K562 (cell line): ENCODE measurements around the gene METTL15. TPM values are rescaled to one million over a fixed set of nuclear protein-coding genes. Genes with fewer than 3 reads are reported as not detected.
A peak's percentile ranks its signal among the peaks of the same experiment; 100 is the strongest.

Experiments used
- ATAC-seq: fragments of 200-7000 bp; cut with Tn5 transposase; 3 replicates; pipeline ENCODE4 v1.9.1; 2020; ENCODE audit warnings: moderate library complexity
- BruUV-seq: library from RNA; stranded (reverse); fragments of 400-500 nt; replicated peaks from 2 replicates; lab custom pipeline; 2021; lab: Mats Ljungman, UMichigan
- CTCF ChIA-PET: fragments of 300-600 bp; formaldehyde crosslinking; extraction: SDS; loops from one replicate; lab custom pipeline; 2021; ENCODE audit warnings: low intra/inter-chr PET ratio; lab: Yijun Ruan, JAX
- POLR2A ChIA-PET: fragments of 300-600, 350-650 bp; sonication (Branson Sonifier 250); formaldehyde crosslinking; extraction: SDS; loops from one replicate; lab custom pipeline; 2021; ENCODE audit warnings: antibody characterized with exemption, inconsistent platforms; lab: Yijun Ruan, JAX
- DNase-seq, 4 experiments: peaks; one replicate each; pipeline versions ENCODE4 v3.0.0 to v3.0.0-alpha.2; 2011 to 2018; ENCODE audit warnings: low spot score in 3 of 4, mixed read lengths in 3 of 4; ENCODE audit errors: extremely low read depth in 1 of 4
- FAIRE-seq: peaks from 2 replicates; lab custom pipeline; 2011; peaks lifted over from hg19 to GRCh38; lab: Jason Lieb, UNC
- H2AFZ ChIP-seq: 2 replicates; pipeline ENCODE4 v1.6.0; 2011; ENCODE audit warnings: low read depth, low read length, control low read depth, inconsistent platforms
- H3K27ac ChIP-seq: fragments of 200-600 bp; 3 replicates; pipeline ENCODE4 v1.8.0; 2011; ENCODE audit warnings: low read depth, mild to moderate bottlenecking, control low read depth, inconsistent platforms, low read length, moderate library complexity, mixed read lengths; ENCODE audit errors: extremely low read depth
- H3K27me3 ChIP-seq, 2 experiments: fragments of 300-600 bp in 1 of 2; 2 replicates in 1 of 2; 3 replicates in 1 of 2; pipeline versions ENCODE4 v1.6.0 to v1.8.0; 2011; ENCODE audit warnings: inconsistent platforms in 2 of 2, low read length in 2 of 2, mild to moderate bottlenecking in 1 of 2, mixed read lengths in 1 of 2, moderate library complexity in 1 of 2; ENCODE audit not compliant: control insufficient read depth in 2 of 2, insufficient read depth in 2 of 2
- H3K36me3 ChIP-seq: fragments of 300-600 bp; 3 replicates; pipeline ENCODE4 v1.8.0; 2011; ENCODE audit warnings: mild to moderate bottlenecking, low read length, inconsistent platforms; ENCODE audit not compliant: control insufficient read depth, insufficient read depth
- H3K4me1 ChIP-seq, 2 experiments: fragments of 200-600 bp in 1 of 2; replicated peaks in 1 of 2; 2 replicates in 1 of 2; 3 replicates in 1 of 2; pipeline versions ENCODE4 v1.5.1 to v1.8.0; 2011; ENCODE audit warnings: inconsistent platforms in 2 of 2, low read length in 2 of 2, mild to moderate bottlenecking in 1 of 2, mixed read lengths in 1 of 2, moderate library complexity in 1 of 2; ENCODE audit not compliant: control insufficient read depth in 2 of 2, insufficient read depth in 2 of 2
- H3K4me2 ChIP-seq: 2 replicates; pipeline ENCODE4 v1.6.1; 2011; ENCODE audit warnings: low read length, control low read depth, inconsistent platforms, mixed read lengths; ENCODE audit not compliant: insufficient read depth
- H3K4me3 ChIP-seq: fragments of 200-600 bp; sonication (generic), shearing (Covaris generic); 2 replicates; pipeline ENCODE4 v1.5.1; 2016; ENCODE audit warnings: control low read depth, inconsistent platforms
- H3K79me2 ChIP-seq: fragments of 200-600 bp; 3 replicates; pipeline ENCODE4 v1.8.0; 2011; ENCODE audit warnings: low read length, inconsistent platforms; ENCODE audit not compliant: control insufficient read depth, insufficient read depth
- H3K9ac ChIP-seq, 2 experiments: 2 replicates each; pipeline versions ENCODE4 v1.6.0 to v1.6.1; 2011; ENCODE audit warnings: low read depth in 2 of 2, low read length in 2 of 2, control low read depth in 1 of 2, inconsistent platforms in 1 of 2, mild to moderate bottlenecking in 1 of 2, mixed read lengths in 1 of 2; ENCODE audit not compliant: insufficient read depth in 1 of 2
- H3K9me1 ChIP-seq: one replicate; pipeline ENCODE4 v1.6.0; 2011; ENCODE audit warnings: inconsistent platforms, mild to moderate bottlenecking, low read length, moderate library complexity; ENCODE audit not compliant: control insufficient read depth, insufficient read depth
- H3K9me3 ChIP-seq: replicated peaks from 2 replicates; pipeline ENCODE4 v1.5.1; 2011; ENCODE audit warnings: low read depth, low read length, inconsistent platforms; ENCODE audit not compliant: control insufficient read depth, insufficient read depth
- H4K20me1 ChIP-seq: replicated peaks from 2 replicates; pipeline ENCODE4 v1.6.1; 2011; ENCODE audit warnings: low read length, inconsistent platforms, mixed read lengths; ENCODE audit not compliant: control insufficient read depth, insufficient read depth
- E2F6 ChIP-seq, 2 experiments: IDR thresholded peaks; 2 replicates each; pipeline ENCODE4 v1.6.1; 2011; ENCODE audit warnings: borderline replicate concordance in 1 of 2, control low read depth in 1 of 2, low read depth in 1 of 2, low read length in 1 of 2, mild to moderate bottlenecking in 1 of 2, mixed read lengths in 1 of 2, moderate library complexity in 1 of 2; ENCODE audit not compliant: insufficient read depth in 1 of 2, insufficient read length in 1 of 2, poor library complexity in 1 of 2, severe bottlenecking in 1 of 2; ENCODE audit errors: extremely low read depth in 1 of 2
- KLF13 ChIP-seq: fragments of 450-650 bp; IDR thresholded peaks from 2 replicates; pipeline ENCODE4 v1.6.1; 2016; ENCODE audit warnings: missing genetic modification characterization, low read depth, mild to moderate bottlenecking, missing compliant biosample characterization, moderate library complexity, borderline replicate concordance
- WGBS: fragments of 100-300 bp; shearing (Covaris generic); methylation state at CpG from one replicate; pipeline ENCODE4 v1.1.6; 2016; ENCODE audit warnings: low coverage, mixed read lengths; ENCODE audit not compliant: insufficient coverage; ENCODE audit errors: missing lambda C conversion rate; 5-methylcytosine and 5-hydroxymethylcytosine counted together
- in situ Hi-C: fragments of 300-500 bp; cut with MboI; formaldehyde crosslinking; loops from 4 replicates; pipeline ENCODE4 v1.15.0; 2018; ENCODE audit warnings: inconsistent platforms, mixed read lengths
- intact Hi-C: fragments of 100-400 bp; cut with micrococcal nuclease; formaldehyde crosslinking; loops from 2 replicates; pipeline ENCODE4 v1.14.2; 2022
- polyA plus RNA-seq, 8 experiments: library from polyadenylated mRNA; depleted of rRNA in 4 of 8; stranded (reverse) in 5 of 8; unstranded in 3 of 8; fragments of >200 nt; fragmentation: Nextera tagmentation in 2 of 8; fragmentation: Illumina TruSeq in 1 of 8; extraction: Ambion mirVana in 2 of 8; extraction: Trizol in 1 of 8; gene quantifications; 2 replicates each; pipeline versions ENCODE4 v1.2.1 to v1.2.3, GENCODE V29; 2011 to 2014; ENCODE audit warnings: inconsistent platforms in 1 of 8, missing spikeins in 1 of 8
- total RNA-seq, 7 experiments: library from RNA; depleted of rRNA in 6 of 7; stranded (reverse); fragments of >200 nt in 6 of 7; fragmentation: Illumina TruSeq in 2 of 7; extraction: Trizol in 2 of 7; gene quantifications; 2 replicates each; pipeline versions ENCODE4 v1.2.1 to v1.2.3, GENCODE V29; 2011 to 2021; ENCODE audit warnings: low replicate concordance in 1 of 7

METTL15 gene
- total and polyA plus RNA-seq, 9 of the 15 experiments (the other 6 are each of a cell fraction or from before 2014, with no cell fraction given), result 10.7 to 21.7 (median 15.9) TPM

- no peak for TF ChIP-seq KLF13 (tag)
- TF ChIP-seq E2F6 (IDR thresholded peaks at IDR 0.05; ENCODE audit: borderline replicate concordance in 1 of 2, extremely low read depth in 1 of 2, insufficient read depth in 1 of 2, insufficient read length in 1 of 2, low read depth in 1 of 2, low read length in 1 of 2, poor library complexity in 1 of 2, severe bottlenecking in 1 of 2), result peak in 1 of 2 experiments; percentile 13
- Histone ChIP-seq H3K4me2 (no peak overlapping the region), H3K9ac (no peak overlapping the region), H3K27me3 (no peaks in the 10 kb centered on the region), H3K36me3 (peaks cover 2% of the 10 kb centered on the region), H2AFZ (no peak overlapping the region), H3K9me3 (peaks cover 3% of the 10 kb centered on the region; the same call in 1 of the 2 replicates), H3K4me1 (no peaks in the 10 kb centered on the region), H3K79me2 (no peaks in the 10 kb centered on the region), H3K27ac (no peak overlapping the region), H4K20me1 (no peaks in the 10 kb centered on the region), H3K9me1 (no peaks in the 10 kb centered on the region), H3K4me3 (no peak overlapping the region)
- ChIA-PET POLR2A (interaction anchor here (0.6 kb wide), 1 partner anchor 35 kb away, joined by 3 read pairs; no protein-coding TSS in a partner anchor), CTCF (no interaction called here)
- 90% methylated on average over 4 of the region's 5 CpGs for WGBS
- intact Hi-C loops (loop anchor here (2.0 kb wide), 1 partner anchor 29 kb away; no protein-coding TSS in a partner anchor), in situ Hi-C loops (no loop called here)
- FAIRE-seq, result no peak
- no TSS peak for BruUV-seq
- no peak for DNase-seq
- ATAC-seq, result peak; percentile 75
These were observed 31.7 kb downstream of the METTL15 start for GRCh38 chr11:28139841-28140415.
